ENCODE data around the gene NHEJ1. TPM values are rescaled to one million over a fixed set of nuclear protein-coding genes. Genes with fewer than 3 reads are reported as not detected.

NHEJ1 gene
- total and polyA plus RNA-seq, 2 donors (not counting 1 experiment from before 2014, with no cell fraction given) = 22.1 to 24.8 TPM

GRCh38 chr2:219081701-219082331 lies 78.8 kb downstream of the NHEJ1 start:
- Histone ChIP-seq H3K9ac (ENCODE audit: insufficient read depth, low read length) (no peak overlapping the region), H3K4me3 (replicated peaks in 1 of 4; ENCODE audit: control extremely low read depth in 1 of 4, insufficient read depth in 1 of 4, low read depth in 3 of 4, low read length in 4 of 4) (no peak overlapping the region), H3K9me3 (ENCODE audit: control insufficient read depth, insufficient read depth, low read depth, low read length) (no peaks in the 10 kb centered on the region), H3K79me2 (ENCODE audit: control insufficient read depth, insufficient read depth, low read length) (no peaks in the 10 kb centered on the region), H3K27me3 (ENCODE audit: control insufficient read depth, insufficient read depth, low read length) (no peaks in the 10 kb centered on the region), H3K4me2 (ENCODE audit: extremely low read depth, insufficient read depth, low read length) (no peak overlapping the region), H4K20me1 (ENCODE audit: control insufficient read depth, extremely low read depth, insufficient read depth, low read length) (no peaks in the 10 kb centered on the region), H3K27ac (ENCODE audit: insufficient read depth, low read length) (no peak overlapping the region), H2AFZ (ENCODE audit: low read length) (no peak overlapping the region), H3K4me1 (ENCODE audit: control insufficient read depth, extremely low read depth, insufficient read depth, low read length) (no peaks in the 10 kb centered on the region), H3K36me3 (ENCODE audit: control insufficient read depth, insufficient read depth, low read length) (peaks cover 3% of the 10 kb centered on the region)
- TF ChIP-seq CTCF (conservative IDR thresholded peaks at IDR 0.05 in 1 of 2, IDR thresholded peaks at IDR 0.05 in 1 of 2; ENCODE audit: low read depth in 1 of 2, low read length in 2 of 2) (no peak), EZH2 (IDR thresholded peaks at IDR 0.05; ENCODE audit: low read length, missing control alignments) (no peak)
- no peak for DNase-seq (ENCODE audit: low read depth in 2 of 2)

DNA sequence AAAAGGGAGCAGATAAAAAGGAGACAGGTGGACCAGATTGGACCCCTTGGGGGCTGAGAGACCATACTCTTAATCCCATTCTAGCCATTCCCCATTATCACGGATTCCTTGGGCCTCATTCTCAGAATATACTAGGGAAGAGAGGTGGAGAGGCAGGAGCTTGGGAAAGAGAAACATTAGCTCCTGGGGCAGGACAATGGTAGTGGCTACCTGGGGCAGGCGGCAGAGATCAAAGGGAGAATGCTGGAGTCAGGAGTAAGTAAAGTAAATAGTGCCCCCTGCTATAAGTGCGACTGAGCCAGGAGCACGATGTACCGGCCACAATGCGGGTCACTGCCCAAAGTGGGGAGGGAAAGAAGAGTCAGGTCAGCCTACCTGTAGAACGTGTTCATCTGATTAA lies 79.5 kb downstream of the NHEJ1 start:
- no peak overlapping the region for H3K4me3 ChIP-seq (replicated peaks in 1 of 4; ENCODE audit: control extremely low read depth in 1 of 4, insufficient read depth in 1 of 4, low read depth in 3 of 4, low read length in 4 of 4)
- peaks cover 3% of the 10 kb centered on the region for H3K36me3 ChIP-seq (ENCODE audit: control insufficient read depth, insufficient read depth, low read length)
- no peaks in the 10 kb centered on the region for H3K27me3 ChIP-seq (ENCODE audit: control insufficient read depth, insufficient read depth, low read length)
- no peaks in the 10 kb centered on the region for H3K9me3 ChIP-seq (ENCODE audit: control insufficient read depth, insufficient read depth, low read depth, low read length)
- H3K9ac ChIP-seq (ENCODE audit: insufficient read depth, low read length) = no peak overlapping the region
- no peak overlapping the region for H3K27ac ChIP-seq (ENCODE audit: insufficient read depth, low read length)
- H2AFZ ChIP-seq (ENCODE audit: low read length) = no peak overlapping the region
- H4K20me1 ChIP-seq (ENCODE audit: control insufficient read depth, extremely low read depth, insufficient read depth, low read length) = no peaks in the 10 kb centered on the region
- DNase-seq (ENCODE audit: low read depth in 2 of 2) = no peak
- H3K79me2 ChIP-seq (ENCODE audit: control insufficient read depth, insufficient read depth, low read length) = no peaks in the 10 kb centered on the region
- no peak overlapping the region for H3K4me2 ChIP-seq (ENCODE audit: extremely low read depth, insufficient read depth, low read length)
- no peaks in the 10 kb centered on the region for H3K4me1 ChIP-seq (ENCODE audit: control insufficient read depth, extremely low read depth, insufficient read depth, low read length)
- no peak for TF ChIP-seq EZH2 (IDR thresholded peaks at IDR 0.05; ENCODE audit: low read length, missing control alignments)
- no peak for TF ChIP-seq CTCF (conservative IDR thresholded peaks at IDR 0.05 in 1 of 2, IDR thresholded peaks at IDR 0.05 in 1 of 2; ENCODE audit: low read depth in 1 of 2, low read length in 2 of 2)

DNA sequence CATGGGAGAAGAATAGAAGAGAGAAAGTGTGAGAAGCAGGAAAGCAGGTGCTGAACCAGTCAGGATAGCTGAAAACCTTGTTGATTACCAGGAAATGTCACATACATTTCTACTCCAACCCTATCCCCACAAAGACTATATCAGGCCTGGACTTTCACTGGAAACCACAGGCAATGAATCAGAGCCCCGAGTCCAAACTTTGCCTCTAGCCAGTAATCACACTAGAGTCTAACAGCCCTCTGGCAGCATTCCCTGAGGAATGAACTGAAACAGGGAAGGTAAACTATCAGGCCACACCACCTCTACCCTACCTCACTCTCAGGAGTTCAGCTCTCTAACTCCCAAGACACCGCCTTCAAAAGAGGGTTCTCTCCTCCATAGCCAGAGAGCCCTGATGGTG lies 81.2 kb downstream of the NHEJ1 start:
- H3K9ac ChIP-seq (ENCODE audit: insufficient read depth, low read length) = no peak overlapping the region
- TF ChIP-seq EZH2 (IDR thresholded peaks at IDR 0.05; ENCODE audit: low read length, missing control alignments) (no peak), CTCF (conservative IDR thresholded peaks at IDR 0.05 in 1 of 2, IDR thresholded peaks at IDR 0.05 in 1 of 2; ENCODE audit: low read depth in 1 of 2, low read length in 2 of 2) (no peak)
- no peaks in the 10 kb centered on the region for H3K79me2 ChIP-seq (ENCODE audit: control insufficient read depth, insufficient read depth, low read length)
- no peak overlapping the region for H3K4me3 ChIP-seq (replicated peaks in 1 of 4; ENCODE audit: control extremely low read depth in 1 of 4, insufficient read depth in 1 of 4, low read depth in 3 of 4, low read length in 4 of 4)
- no peak overlapping the region for H2AFZ ChIP-seq (ENCODE audit: low read length)
- peaks cover 3% of the 10 kb centered on the region for H3K36me3 ChIP-seq (ENCODE audit: control insufficient read depth, insufficient read depth, low read length)
- no peaks in the 10 kb centered on the region for H3K27me3 ChIP-seq (ENCODE audit: control insufficient read depth, insufficient read depth, low read length)
- no peaks in the 10 kb centered on the region for H3K9me3 ChIP-seq (ENCODE audit: control insufficient read depth, insufficient read depth, low read depth, low read length)
- no peak overlapping the region for H3K27ac ChIP-seq (ENCODE audit: insufficient read depth, low read length)
- DNase-seq (ENCODE audit: low read depth in 2 of 2) = peak; percentile 29 to 69
- no peaks in the 10 kb centered on the region for H4K20me1 ChIP-seq (ENCODE audit: control insufficient read depth, extremely low read depth, insufficient read depth, low read length)
- H3K4me1 ChIP-seq (ENCODE audit: control insufficient read depth, extremely low read depth, insufficient read depth, low read length) = no peaks in the 10 kb centered on the region
- no peak overlapping the region for H3K4me2 ChIP-seq (ENCODE audit: extremely low read depth, insufficient read depth, low read length)

All from fibroblast of lung (primary cell).